Loucy (cell line): Measurements from ENCODE around the gene SH3BP5.

Source experiments
- H2AFZ ChIP-seq: fragments of 200-600 bp; sonication (generic); 2 replicates; pipeline ENCODE4 v1.6.0; 2016; ENCODE audit warnings: antibody characterized with exemption, mild to moderate bottlenecking, low read length, moderate library complexity
- H3F3A ChIP-seq: fragments of 200-600 bp; 2 replicates; pipeline ENCODE4 v1.6.0; 2016; ENCODE audit warnings: antibody characterized with exemption, low read depth, mild to moderate bottlenecking
- H3K27me3 ChIP-seq: fragments of 200-600 bp; sonication (generic); 2 replicates; pipeline ENCODE4 v1.6.1; 2014; ENCODE audit warnings: low read length, mild to moderate bottlenecking; ENCODE audit not compliant: insufficient read depth, poor library complexity, severe bottlenecking
- H3K36me3 ChIP-seq: fragments of 200-600 bp; sonication (generic); 2 replicates; pipeline ENCODE4 v1.6.1; 2016; ENCODE audit warnings: low read length; ENCODE audit not compliant: insufficient read depth
- H3K4me1 ChIP-seq: fragments of 200-600 bp; sonication (generic); 2 replicates; pipeline ENCODE4 v1.5.1; 2014; ENCODE audit warnings: low read length, mild to moderate bottlenecking; ENCODE audit not compliant: insufficient read depth, poor library complexity, severe bottlenecking
- H3K4me2 ChIP-seq: fragments of 200-600 bp; sonication (generic); 2 replicates; pipeline ENCODE4 v1.6.0; 2014; ENCODE audit warnings: antibody characterized with exemption, low read length, low read depth, mild to moderate bottlenecking; ENCODE audit not compliant: poor library complexity, severe bottlenecking
- H3K4me3 ChIP-seq: fragments of 200-600 bp; sonication (generic); 2 replicates; pipeline ENCODE4 v1.5.1; 2014; ENCODE audit warnings: low read length, mild to moderate bottlenecking, mixed read lengths; ENCODE audit not compliant: poor library complexity, severe bottlenecking
- H3K79me2 ChIP-seq: fragments of 200-600 bp; sonication (generic); 2 replicates; pipeline ENCODE4 v1.6.1; 2014; ENCODE audit warnings: low read length; ENCODE audit not compliant: insufficient read depth
- H3K9ac ChIP-seq: fragments of 200-600 bp; sonication (generic); 2 replicates; pipeline ENCODE4 v1.6.0; 2014; ENCODE audit warnings: mild to moderate bottlenecking, low read depth, low read length, moderate library complexity; ENCODE audit not compliant: poor library complexity, severe bottlenecking
- H3K9me2 ChIP-seq: fragments of 200-600 bp; sonication (generic); replicated peaks from 2 replicates; pipeline ENCODE4 v1.6.1; 2016; ENCODE audit warnings: low read depth, low read length, mixed read lengths
- H3K9me3 ChIP-seq: fragments of 200-600 bp; sonication (generic); 2 replicates; pipeline ENCODE4 v1.6.1; 2014; ENCODE audit warnings: mild to moderate bottlenecking, antibody characterized with exemption, low read length, low read depth; ENCODE audit not compliant: insufficient read depth
- H4K20me1 ChIP-seq: fragments of 200-600 bp; sonication (generic); 2 replicates; pipeline ENCODE4 v1.6.0; 2014; ENCODE audit warnings: antibody characterized with exemption, low read length, mild to moderate bottlenecking; ENCODE audit not compliant: insufficient read depth, poor library complexity, severe bottlenecking
- EZH2phosphoT487 ChIP-seq: fragments of 200-600 bp; IDR thresholded peaks from 2 replicates; pipeline ENCODE4 v1.6.1; 2018; ENCODE audit warnings: antibody characterized with exemption, mild to moderate bottlenecking, moderate library complexity, borderline replicate concordance
- TF ChIP-seq, protein P1 (sequence below): fragments of 200-600 bp; sonication (generic); conservative IDR thresholded peaks from 2 replicates; pipeline ENCODE4 v1.5.1; 2014; ENCODE audit warnings: mild to moderate bottlenecking, antibody characterized with exemption, low read length

Gene SH3BP5

DNA sequence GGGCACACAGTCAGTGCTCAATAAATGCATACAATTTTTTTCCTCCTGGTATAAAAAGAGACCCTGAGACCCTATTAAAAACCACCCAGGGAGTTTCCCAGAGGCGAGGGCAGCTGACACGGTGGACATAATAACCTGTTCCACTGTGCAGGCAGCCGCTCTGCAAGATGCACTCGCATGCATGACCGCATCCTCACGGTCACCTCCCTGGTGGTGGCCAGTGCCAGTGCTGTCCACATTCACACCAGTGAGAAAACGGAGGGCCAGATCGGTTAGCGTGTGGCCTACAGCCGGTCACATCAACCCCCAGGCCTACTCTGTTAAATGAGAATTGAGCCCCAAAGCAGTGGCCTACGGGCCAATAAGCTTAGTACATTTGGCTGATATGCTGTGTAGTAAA lies 24.8 kb downstream of the SH3BP5 start:
- Histone ChIP-seq H3K4me3 (no peak overlapping the region), H3K9me2 (no peaks in the 10 kb centered on the region), H3K9me3 (no peaks in the 10 kb centered on the region), H3K79me2 (peaks cover 52% of the 10 kb centered on the region), H4K20me1 (no peaks in the 10 kb centered on the region), H3K27me3 (no peaks in the 10 kb centered on the region), H3K4me2 (no peak overlapping the region), H3F3A (no peaks in the 10 kb centered on the region), H3K36me3 (peaks cover 15% of the 10 kb centered on the region; the same call in 1 of the 2 replicates), H3K4me1 (peaks cover 57% of the 10 kb centered on the region), H2AFZ (no peak overlapping the region), H3K9ac (no peak overlapping the region)
- TF ChIP-seq, protein P1, sequence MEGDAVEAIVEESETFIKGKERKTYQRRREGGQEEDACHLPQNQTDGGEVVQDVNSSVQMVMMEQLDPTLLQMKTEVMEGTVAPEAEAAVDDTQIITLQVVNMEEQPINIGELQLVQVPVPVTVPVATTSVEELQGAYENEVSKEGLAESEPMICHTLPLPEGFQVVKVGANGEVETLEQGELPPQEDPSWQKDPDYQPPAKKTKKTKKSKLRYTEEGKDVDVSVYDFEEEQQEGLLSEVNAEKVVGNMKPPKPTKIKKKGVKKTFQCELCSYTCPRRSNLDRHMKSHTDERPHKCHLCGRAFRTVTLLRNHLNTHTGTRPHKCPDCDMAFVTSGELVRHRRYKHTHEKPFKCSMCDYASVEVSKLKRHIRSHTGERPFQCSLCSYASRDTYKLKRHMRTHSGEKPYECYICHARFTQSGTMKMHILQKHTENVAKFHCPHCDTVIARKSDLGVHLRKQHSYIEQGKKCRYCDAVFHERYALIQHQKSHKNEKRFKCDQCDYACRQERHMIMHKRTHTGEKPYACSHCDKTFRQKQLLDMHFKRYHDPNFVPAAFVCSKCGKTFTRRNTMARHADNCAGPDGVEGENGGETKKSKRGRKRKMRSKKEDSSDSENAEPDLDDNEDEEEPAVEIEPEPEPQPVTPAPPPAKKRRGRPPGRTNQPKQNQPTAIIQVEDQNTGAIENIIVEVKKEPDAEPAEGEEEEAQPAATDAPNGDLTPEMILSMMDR = no peak
- no peak for TF ChIP-seq EZH2phosphoT487

DNA sequence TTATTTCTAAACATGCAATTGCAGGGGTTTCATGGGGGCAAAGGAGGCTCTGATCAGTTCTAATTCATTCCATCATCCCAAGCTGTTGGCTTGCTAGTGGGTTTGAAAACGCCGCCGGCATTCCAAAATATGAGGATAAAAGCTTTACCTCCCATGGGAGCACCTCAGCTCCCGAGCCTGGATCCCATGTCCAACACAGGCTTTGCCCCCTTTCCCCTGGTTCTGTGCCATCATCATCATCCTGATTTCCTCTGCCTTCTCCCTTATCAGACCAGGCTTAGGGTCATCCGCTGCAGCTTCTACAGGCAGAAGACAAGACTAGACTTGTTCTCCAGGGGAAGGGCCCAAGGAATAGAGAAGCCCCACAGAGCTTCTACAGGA lies 25.4 kb downstream of the SH3BP5 start:
- peaks cover 20% of the 10 kb centered on the region; the same call in 1 of the 2 replicates for H3K36me3 ChIP-seq
- H3K9ac ChIP-seq = no peak overlapping the region
- no peaks in the 10 kb centered on the region for H3K27me3 ChIP-seq
- H3F3A ChIP-seq = no peaks in the 10 kb centered on the region
- no peaks in the 10 kb centered on the region for H3K9me3 ChIP-seq
- H3K79me2 ChIP-seq = peaks cover 47% of the 10 kb centered on the region
- peaks cover 52% of the 10 kb centered on the region for H3K4me1 ChIP-seq
- no peak overlapping the region for H3K4me2 ChIP-seq
- TF ChIP-seq EZH2phosphoT487 = no peak
- TF ChIP-seq, protein P1 = no peak
- no peak overlapping the region for H3K4me3 ChIP-seq
- H4K20me1 ChIP-seq = no peaks in the 10 kb centered on the region
- H2AFZ ChIP-seq = no peak overlapping the region
- H3K9me2 ChIP-seq = no peaks in the 10 kb centered on the region

DNA sequence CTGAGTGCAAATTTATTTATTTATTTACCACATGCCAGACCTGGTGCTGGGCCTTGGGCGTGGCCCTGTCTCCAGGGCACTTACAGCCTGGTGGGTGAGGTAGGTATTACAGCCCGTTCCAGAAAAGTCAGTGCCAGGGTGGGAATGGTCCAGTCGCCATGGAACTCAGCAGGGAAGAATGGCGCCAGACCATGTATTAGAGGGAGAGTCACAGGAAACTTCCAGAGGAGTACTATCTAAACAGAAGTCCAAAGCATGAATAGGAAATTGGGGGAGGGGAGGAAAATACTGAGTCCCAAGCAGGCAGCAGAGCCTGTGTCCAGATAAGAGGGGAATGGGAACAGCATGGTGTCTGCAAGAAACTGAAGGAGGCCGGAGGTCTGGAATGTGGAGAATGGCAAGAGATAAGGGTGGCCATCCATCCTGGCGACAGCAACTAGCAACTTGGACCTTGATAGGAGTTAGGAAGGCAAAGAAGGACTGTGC lies 27.0 kb downstream of the SH3BP5 start:
- no peaks in the 10 kb centered on the region for H3K9me3 ChIP-seq
- no peaks in the 10 kb centered on the region for H4K20me1 ChIP-seq
- H3K4me1 ChIP-seq = peaks cover 51% of the 10 kb centered on the region
- H3K9me2 ChIP-seq = no peaks in the 10 kb centered on the region
- H3K9ac ChIP-seq = no peak overlapping the region
- H3K4me3 ChIP-seq = no peak overlapping the region
- H2AFZ ChIP-seq = no peak overlapping the region
- H3K27me3 ChIP-seq = no peaks in the 10 kb centered on the region
- H3K36me3 ChIP-seq = peaks cover 27% of the 10 kb centered on the region; the same call in 1 of the 2 replicates
- no peaks in the 10 kb centered on the region for H3F3A ChIP-seq
- H3K4me2 ChIP-seq = no peak overlapping the region
- H3K79me2 ChIP-seq = peaks cover 40% of the 10 kb centered on the region
- TF ChIP-seq, protein P1 = peak; percentile 51
- no peak for TF ChIP-seq EZH2phosphoT487
